IPS DF 6.9 (cell line): ENCODE results near the gene ZNF536.

Experiments used
- DNase-seq: peaks from one replicate; pipeline ENCODE4 v3.0.0-alpha.2; 2013; ENCODE audit warnings: low read depth, low spot score
- H3K27ac ChIP-seq: one replicate; pipeline ENCODE4 v1.5.1; 2013; ENCODE audit warnings: low read length, control low read depth
- H3K27me3 ChIP-seq: 2 replicates; pipeline ENCODE4 v1.6.1; 2013; ENCODE audit warnings: mild to moderate bottlenecking, low read length; ENCODE audit not compliant: control insufficient read depth, insufficient read depth
- H3K36me3 ChIP-seq: 2 replicates; pipeline ENCODE4 v1.6.1; 2013; ENCODE audit warnings: low read length; ENCODE audit not compliant: control insufficient read depth, insufficient read depth
- H3K4me1 ChIP-seq: 2 replicates; pipeline ENCODE4 v1.6.1; 2013; ENCODE audit warnings: low read length; ENCODE audit not compliant: control insufficient read depth, insufficient read depth
- H3K4me3 ChIP-seq: 2 replicates; pipeline ENCODE4 v1.5.1; 2013; ENCODE audit warnings: mild to moderate bottlenecking, low read length
- H3K9me3 ChIP-seq: 2 replicates; pipeline ENCODE4 v1.6.1; 2013; ENCODE audit warnings: low read length, inconsistent platforms; ENCODE audit not compliant: control insufficient read depth, insufficient read depth
- WGBS: extraction: QIAGEN DNeasy Blood & Tissue Kit; methylation state at CpG from one replicate; pipeline ENCODE4 v1.1.7; 2013; ENCODE audit warnings: mixed read lengths, missing lambda C conversion rate; ENCODE audit not compliant: insufficient read length, insufficient coverage; 5-methylcytosine and 5-hydroxymethylcytosine counted together

ZNF536 gene

DNA sequence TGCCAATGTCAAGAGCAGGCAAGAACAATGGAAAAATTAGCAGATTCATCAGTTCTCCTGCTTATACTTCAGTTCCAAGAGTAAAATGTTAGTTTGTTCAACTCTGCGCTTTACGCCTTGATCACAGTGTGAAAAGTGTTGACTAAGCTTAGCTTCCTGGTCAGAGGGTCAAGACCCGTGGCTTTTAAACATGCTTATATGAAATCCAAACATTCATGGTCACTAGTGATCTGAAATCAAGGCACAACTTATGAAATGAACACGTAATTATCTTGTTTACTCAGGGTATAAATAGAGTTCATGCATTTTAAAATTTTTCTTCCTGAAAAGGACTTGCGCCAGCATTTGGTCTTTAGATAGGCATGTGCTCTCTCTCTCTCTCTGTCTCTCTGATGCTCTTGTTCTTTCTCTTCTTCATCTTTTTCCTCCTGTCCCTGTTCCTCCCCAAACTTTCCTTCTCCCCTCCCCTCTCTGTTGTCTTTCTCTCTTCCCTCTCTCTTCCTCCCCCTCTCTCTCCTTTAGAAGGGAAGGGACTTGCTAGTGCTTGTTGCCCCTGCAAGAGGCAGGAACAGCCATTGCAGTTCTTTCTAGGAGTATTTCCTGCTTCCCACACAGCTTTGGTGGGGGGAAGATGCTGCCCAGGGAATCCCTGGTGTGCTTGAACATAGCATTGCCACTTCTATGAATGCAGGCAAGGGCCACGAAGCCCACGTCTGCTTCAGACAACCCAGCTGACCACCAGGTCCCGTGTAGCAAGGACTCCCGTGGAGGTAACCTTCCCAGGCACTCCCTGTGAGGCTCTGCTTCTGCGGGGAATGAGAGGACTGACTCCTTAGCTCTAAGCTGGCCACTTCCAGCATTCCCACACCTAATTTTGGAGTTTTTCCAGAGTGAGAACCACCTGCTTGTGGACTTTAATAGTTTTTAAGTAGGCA lies 7.1 kb upstream of the ZNF536 start:
- H3K27me3 ChIP-seq, result no peaks in the 10 kb centered on the region
- no peak overlapping the region for H3K27ac ChIP-seq
- H3K4me1 ChIP-seq, result peaks cover 2% of the 10 kb centered on the region; the same call in 1 of the 2 replicates
- DNase-seq, result no peak
- no peaks in the 10 kb centered on the region for H3K9me3 ChIP-seq
- H3K4me3 ChIP-seq, result no peak overlapping the region
- no peaks in the 10 kb centered on the region for H3K36me3 ChIP-seq
- no CpG with 5 or more reads among the region's 10 CpGs for WGBS

DNA sequence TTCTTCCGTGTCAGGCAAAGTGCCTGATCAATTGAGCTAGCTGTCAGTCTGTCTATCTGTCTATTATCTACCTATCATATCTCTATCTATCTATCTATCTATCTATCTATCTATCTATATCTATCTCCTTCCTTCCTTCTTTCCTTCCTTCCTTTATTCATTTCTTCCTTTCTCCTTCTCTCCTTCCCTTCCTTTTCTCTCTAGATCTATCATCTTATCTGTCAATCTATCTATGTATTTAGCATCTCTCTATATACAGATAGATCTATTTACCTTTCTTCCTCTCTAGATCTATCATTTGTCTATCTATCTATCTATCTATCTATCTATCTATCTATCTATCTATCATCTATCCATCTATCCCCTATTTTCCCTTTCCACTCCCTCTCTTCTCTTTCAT lies 5.9 kb upstream of the ZNF536 start:
- H3K4me3 ChIP-seq, result no peak overlapping the region
- no peaks in the 10 kb centered on the region for H3K36me3 ChIP-seq
- H3K4me1 ChIP-seq, result peaks cover 1% of the 10 kb centered on the region; the same call in 1 of the 2 replicates
- no peak overlapping the region for H3K27ac ChIP-seq
- DNase-seq, result no peak
- H3K9me3 ChIP-seq, result no peaks in the 10 kb centered on the region
- H3K27me3 ChIP-seq, result no peaks in the 10 kb centered on the region
- no CpG with 5 or more reads among the region's 1 CpG for WGBS

DNA sequence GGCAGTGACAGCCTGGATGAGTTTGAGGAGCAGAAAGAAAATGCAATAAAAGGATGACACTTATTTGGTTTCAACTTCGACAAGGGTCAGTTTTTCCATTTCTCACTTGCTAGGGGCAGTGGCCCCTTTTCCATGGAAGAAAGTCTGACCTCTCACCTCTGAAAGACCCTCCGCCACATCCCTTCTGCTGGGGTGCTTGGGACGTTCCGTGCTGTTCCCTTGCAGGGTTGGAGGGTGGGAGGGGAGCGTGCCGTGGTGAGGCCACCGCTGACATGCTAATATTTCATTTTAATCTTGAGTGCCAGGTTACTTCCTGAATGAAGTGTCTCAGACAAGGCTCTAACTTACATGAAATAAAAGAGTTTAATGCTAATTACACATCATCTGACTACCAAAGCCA lies 5.2 kb upstream of the ZNF536 start:
- Histone ChIP-seq H3K4me3 (no peak overlapping the region), H3K27ac (no peak overlapping the region), H3K27me3 (no peaks in the 10 kb centered on the region), H3K9me3 (no peaks in the 10 kb centered on the region), H3K4me1 (peaks cover 3% of the 10 kb centered on the region; the same call in 1 of the 2 replicates), H3K36me3 (no peaks in the 10 kb centered on the region)
- no CpG with 5 or more reads among the region's 7 CpGs for WGBS
- DNase-seq, result no peak

DNA sequence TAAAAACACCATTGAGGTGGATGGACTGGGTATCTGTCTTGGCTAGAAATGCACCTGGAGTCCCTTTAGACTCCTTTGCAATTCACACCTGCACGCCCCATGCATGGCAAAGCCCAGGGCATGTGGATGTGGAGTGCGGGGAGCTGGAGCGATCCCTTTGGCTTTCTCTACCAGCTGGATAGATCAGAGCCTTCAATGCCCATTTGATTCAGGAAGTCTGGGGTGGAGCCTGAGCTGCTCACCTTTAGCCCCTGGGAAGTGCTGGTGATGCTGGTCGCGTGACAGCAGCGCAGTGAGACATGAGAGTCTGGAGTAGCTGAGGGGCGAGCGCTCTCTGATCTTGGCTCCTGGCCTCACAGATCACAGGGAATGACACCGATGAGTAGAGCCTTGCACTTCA lies 4.8 kb upstream of the ZNF536 start:
- Histone ChIP-seq H3K27ac (no peak overlapping the region), H3K36me3 (no peaks in the 10 kb centered on the region), H3K4me1 (peaks cover 6% of the 10 kb centered on the region; the same call in 1 of the 2 replicates), H3K9me3 (no peaks in the 10 kb centered on the region), H3K27me3 (no peaks in the 10 kb centered on the region), H3K4me3 (no peak overlapping the region)
- WGBS, result no CpG with 5 or more reads among the region's 9 CpGs
- DNase-seq, result no peak

DNA sequence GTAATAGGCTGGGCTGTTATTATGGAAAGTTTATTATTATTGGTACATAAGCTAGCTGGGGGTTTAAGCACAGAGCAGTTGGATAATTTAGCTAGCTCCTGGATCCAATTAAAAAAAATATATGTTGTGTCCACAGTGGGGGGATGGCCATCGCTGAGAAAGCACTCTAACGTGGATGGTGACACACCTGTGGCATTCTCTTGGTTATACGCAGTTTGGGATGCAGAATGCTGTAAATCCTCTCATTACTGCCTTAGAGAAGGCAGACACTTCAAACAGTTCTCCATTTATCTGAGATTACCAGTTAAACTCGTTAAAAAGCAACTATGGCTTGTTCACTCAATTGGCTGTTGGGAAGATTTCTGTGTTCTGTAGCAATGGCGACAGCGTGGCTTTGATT lies 2.4 kb upstream of the ZNF536 start:
- no peaks in the 10 kb centered on the region for H3K36me3 ChIP-seq
- H3K9me3 ChIP-seq, result no peaks in the 10 kb centered on the region
- WGBS, result no CpG with 5 or more reads among the region's 6 CpGs
- no peaks in the 10 kb centered on the region for H3K27me3 ChIP-seq
- H3K4me3 ChIP-seq, result no peak overlapping the region
- no peak for DNase-seq
- H3K4me1 ChIP-seq, result peaks cover 7% of the 10 kb centered on the region; the same call in 1 of the 2 replicates
- no peak overlapping the region for H3K27ac ChIP-seq

DNA sequence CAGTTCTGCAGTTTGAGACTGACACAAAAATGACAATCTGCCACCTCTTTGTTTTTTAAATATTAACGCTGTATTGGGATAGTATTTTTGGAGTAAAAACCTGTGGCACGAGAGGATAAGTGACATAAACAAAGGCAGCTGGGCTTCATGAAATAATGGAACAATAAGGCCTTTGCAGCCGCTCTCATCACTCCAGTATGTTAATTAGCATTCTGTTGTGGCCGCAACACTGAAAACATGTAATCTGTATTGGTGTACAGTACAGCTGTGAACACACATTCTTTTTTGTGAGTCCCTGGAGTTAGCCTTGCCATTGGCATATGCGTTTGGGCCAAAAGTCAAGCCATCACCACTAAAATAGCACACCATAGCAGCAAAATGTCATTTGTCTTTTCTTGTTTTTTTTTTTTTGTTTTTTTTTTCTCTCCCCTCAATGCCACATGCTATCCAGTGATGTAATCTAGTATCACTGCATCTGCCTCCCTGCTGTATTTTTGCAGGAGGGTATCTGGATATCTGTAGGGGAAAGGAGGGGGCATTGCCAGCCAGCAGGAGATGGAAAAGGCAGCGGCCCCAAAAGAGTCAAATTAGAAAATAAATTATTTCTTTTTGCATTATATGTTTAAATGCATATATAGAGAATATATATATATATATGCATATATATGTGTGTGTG lies 885 bp upstream of the ZNF536 start:
- H3K4me3 ChIP-seq, result no peak overlapping the region
- H3K27me3 ChIP-seq, result peaks cover 3% of the 10 kb centered on the region; the same call in 1 of the 2 replicates
- H3K4me1 ChIP-seq, result peaks cover 11% of the 10 kb centered on the region; the same call in 1 of the 2 replicates
- no peak overlapping the region for H3K27ac ChIP-seq
- H3K36me3 ChIP-seq, result no peaks in the 10 kb centered on the region
- no peak for DNase-seq
- no CpG with 5 or more reads among the region's 6 CpGs for WGBS
- H3K9me3 ChIP-seq, result no peaks in the 10 kb centered on the region

DNA sequence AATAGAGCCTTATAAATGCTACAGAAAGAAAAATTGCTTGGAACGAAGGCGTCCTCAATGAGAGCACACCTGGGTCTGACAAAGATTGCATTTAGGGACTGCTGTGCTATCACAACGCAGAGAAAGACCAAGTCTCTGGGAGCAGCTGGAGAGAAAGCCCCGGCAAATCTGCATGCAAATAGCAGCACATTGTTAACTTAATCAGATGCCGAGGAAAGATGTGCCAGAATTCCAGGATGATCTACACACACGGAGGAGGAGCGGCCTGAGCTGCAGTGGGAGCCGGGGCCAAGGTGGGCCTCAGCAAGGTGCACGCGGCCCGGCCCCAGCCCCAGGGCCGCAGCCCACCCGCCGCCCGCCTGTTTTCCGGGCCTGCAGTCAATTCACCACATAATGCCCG lies 1.4 kb downstream of the ZNF536 start:
- no CpG with 5 or more reads among the region's 17 CpGs for WGBS
- Histone ChIP-seq H3K27me3 (peaks cover 3% of the 10 kb centered on the region; the same call in 1 of the 2 replicates), H3K4me1 (peaks cover 11% of the 10 kb centered on the region; the same call in 1 of the 2 replicates), H3K4me3 (no peak overlapping the region), H3K36me3 (no peaks in the 10 kb centered on the region), H3K27ac (no peak overlapping the region), H3K9me3 (no peaks in the 10 kb centered on the region)
- DNase-seq, result peak; percentile 61

DNA sequence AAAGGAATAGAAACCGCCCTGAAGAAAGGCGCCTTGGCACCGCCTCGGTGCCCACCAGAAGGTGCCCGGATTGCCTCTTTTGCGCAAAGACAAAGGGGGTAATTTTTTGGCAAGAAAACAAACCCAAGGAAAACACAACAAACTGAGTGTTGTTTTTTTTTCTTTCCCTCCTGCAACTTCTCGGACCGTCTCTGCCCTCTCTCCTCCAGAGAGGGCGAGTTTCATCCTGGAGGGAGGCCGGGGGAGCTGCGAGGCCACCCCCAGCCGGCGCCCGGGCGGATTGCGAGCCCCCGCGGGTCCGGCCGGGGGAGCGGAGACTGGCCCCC lies 2.3 kb downstream of the ZNF536 start:
- no peak for DNase-seq

DNA sequence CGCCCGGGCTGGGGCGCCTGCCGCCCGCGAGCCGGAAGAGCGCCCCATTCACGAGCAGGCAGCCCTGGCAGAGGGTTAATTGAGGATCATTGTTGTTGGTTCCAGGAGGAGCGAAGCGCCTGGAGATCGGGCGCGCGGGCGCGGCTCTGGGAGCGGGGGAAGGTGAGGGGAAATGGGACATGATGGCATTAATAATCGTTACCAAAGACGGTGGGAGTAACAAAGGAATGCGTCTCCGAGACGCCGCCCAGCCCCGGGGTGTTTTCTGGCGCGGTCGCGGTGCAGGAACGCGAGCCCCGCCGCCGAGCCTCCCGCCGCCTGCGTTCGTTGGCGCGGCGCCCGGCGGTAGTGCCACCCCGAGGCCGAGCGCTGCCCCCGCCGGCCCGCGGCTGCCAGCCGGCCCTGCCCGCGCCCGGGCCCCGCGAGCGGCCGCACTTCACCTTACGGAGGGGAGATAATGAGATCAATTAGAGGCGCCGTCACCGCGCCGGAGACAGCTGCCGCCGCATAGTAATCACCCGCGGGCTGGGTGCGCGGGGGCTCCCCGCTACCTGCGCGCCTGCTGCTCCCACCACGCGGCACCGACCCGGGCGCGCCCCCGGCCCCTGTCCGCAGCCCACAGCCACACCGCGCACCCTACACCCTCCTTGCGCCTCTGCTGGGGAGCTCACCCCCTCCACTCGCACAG lies 2.8 kb downstream of the ZNF536 start:
- H3K36me3 ChIP-seq, result no peaks in the 10 kb centered on the region
- H3K4me1 ChIP-seq, result peaks cover 11% of the 10 kb centered on the region
- WGBS, result no CpG with 5 or more reads among the region's 85 CpGs
- peaks cover 3% of the 10 kb centered on the region; the same call in 1 of the 2 replicates for H3K27me3 ChIP-seq
- DNase-seq, result no peak
- no peak overlapping the region for H3K27ac ChIP-seq
- peak overlapping the region; percentile 46; the same call in 1 of the 2 replicates for H3K4me3 ChIP-seq
- H3K9me3 ChIP-seq, result no peaks in the 10 kb centered on the region

More for the DNA sequence above, 2.3 kb downstream of the ZNF536 start:
- no peaks in the 10 kb centered on the region for H3K9me3 ChIP-seq
- WGBS, result no CpG with 5 or more reads among the region's 21 CpGs
- H3K27ac ChIP-seq, result no peak overlapping the region
- peak overlapping the region; percentile 46; the same call in 1 of the 2 replicates for H3K4me3 ChIP-seq
- no peaks in the 10 kb centered on the region for H3K36me3 ChIP-seq
- H3K4me1 ChIP-seq, result peaks cover 11% of the 10 kb centered on the region
- H3K27me3 ChIP-seq, result peaks cover 3% of the 10 kb centered on the region; the same call in 1 of the 2 replicates

DNA sequence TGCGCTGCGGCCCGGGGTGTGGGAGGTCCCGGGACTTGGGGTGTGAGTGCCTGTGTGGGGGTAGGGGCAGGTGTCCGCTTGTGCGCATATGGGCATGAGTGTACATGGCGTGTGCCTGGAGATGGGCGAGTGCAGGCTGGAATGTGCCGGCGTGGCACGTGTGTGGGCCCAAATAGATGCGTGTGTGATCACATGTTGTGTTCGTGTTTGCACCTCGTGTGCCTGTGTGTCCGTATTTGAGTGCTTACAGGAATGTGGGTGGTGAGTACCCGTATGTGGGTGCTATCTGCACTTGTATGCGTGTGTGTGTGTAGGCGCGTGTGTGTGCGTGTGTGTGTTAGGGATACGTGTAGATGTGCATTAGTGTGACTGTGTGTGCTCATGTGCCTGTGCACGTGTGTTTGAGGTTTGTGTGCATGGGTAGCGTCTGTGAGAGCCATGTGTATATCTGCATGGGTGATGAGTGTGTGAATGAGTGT lies 3.4 kb downstream of the ZNF536 start:
- H3K9me3 ChIP-seq, result no peaks in the 10 kb centered on the region
- peaks cover 11% of the 10 kb centered on the region for H3K4me1 ChIP-seq
- WGBS, result 100% methylated on average over 6 of the region's 23 CpGs
- DNase-seq, result no peak
- H3K4me3 ChIP-seq, result peak overlapping the region; percentile 46; the same call in 1 of the 2 replicates
- H3K36me3 ChIP-seq, result no peaks in the 10 kb centered on the region
- H3K27ac ChIP-seq, result no peak overlapping the region
- peaks cover 3% of the 10 kb centered on the region; the same call in 1 of the 2 replicates for H3K27me3 ChIP-seq
